ES-I3 (cell line): ENCODE data around the gene BNC2.

ENCODE experiments used
- H3K36me3 ChIP-seq: 2 replicates; pipeline ENCODE4 v1.6.1; 2013; ENCODE audit warnings: mild to moderate bottlenecking, low read length, control low read depth, moderate library complexity; ENCODE audit not compliant: insufficient read depth
- H3K4me1 ChIP-seq: 2 replicates; pipeline ENCODE4 v1.6.1; 2013; ENCODE audit warnings: mild to moderate bottlenecking, control low read depth, low read length; ENCODE audit not compliant: insufficient read depth
- H3K9ac ChIP-seq: 2 replicates; pipeline ENCODE4 v1.6.1; 2013; ENCODE audit warnings: low read depth, mild to moderate bottlenecking, low read length, moderate library complexity
- H3K9me3 ChIP-seq: 2 replicates; pipeline ENCODE4 v1.6.1; 2013; ENCODE audit warnings: mild to moderate bottlenecking, low read length, moderate library complexity; ENCODE audit not compliant: control insufficient read depth, insufficient read depth

The BNC2 gene

GRCh38 chr9:16775330-16775729 is 95.1 kb downstream of the BNC2 start:
- Histone ChIP-seq H3K9ac (no peak overlapping the region), H3K36me3 (no peaks in the 10 kb centered on the region), H3K4me1 (no peaks in the 10 kb centered on the region), H3K9me3 (no peaks in the 10 kb centered on the region)

DNA sequence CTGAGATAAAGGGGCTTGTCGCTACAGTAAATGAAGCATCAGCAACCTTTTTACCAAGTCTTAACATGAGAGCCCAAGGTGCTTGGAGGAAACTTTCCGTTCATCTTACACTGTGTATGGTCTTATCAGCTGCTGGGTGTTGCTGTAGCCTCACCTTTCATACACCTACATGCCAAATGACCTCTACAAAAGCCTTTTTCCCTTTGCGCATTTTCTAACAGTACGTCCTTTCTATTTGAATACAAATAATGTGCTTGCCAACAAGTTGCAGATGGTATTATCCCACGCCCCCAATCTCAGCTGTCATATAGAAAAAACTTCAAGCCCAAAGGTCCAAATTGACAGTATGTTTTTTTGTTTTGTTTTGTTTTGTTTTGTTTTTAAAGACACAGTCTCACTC is 96.9 kb downstream of the BNC2 start:
- Histone ChIP-seq H3K9me3 (no peaks in the 10 kb centered on the region), H3K36me3 (no peaks in the 10 kb centered on the region), H3K4me1 (peaks cover 3% of the 10 kb centered on the region; the same call in 1 of the 2 replicates), H3K9ac (no peak overlapping the region)

DNA sequence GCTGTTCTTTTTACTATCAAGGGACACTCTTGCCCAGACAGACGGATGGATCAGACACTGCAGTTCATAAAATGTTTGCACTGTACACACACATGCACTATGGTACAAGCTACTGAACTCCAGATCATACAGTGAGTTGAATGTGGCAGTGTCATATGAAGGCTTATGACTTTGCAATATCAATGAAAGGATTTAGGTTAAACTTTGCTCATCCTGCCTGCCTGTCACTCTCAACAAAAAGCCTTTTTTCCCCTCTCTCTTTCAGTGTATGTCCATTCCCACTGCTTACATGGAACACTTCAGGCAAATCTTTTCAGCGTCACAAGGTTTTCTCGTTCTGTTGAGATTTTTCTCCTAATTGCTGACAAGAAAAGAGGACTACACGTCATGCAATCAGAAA is 97.4 kb downstream of the BNC2 start:
- H3K36me3 ChIP-seq = no peaks in the 10 kb centered on the region
- H3K9ac ChIP-seq = no peak overlapping the region
- peaks cover 3% of the 10 kb centered on the region; the same call in 1 of the 2 replicates for H3K4me1 ChIP-seq
- H3K9me3 ChIP-seq = no peaks in the 10 kb centered on the region

DNA sequence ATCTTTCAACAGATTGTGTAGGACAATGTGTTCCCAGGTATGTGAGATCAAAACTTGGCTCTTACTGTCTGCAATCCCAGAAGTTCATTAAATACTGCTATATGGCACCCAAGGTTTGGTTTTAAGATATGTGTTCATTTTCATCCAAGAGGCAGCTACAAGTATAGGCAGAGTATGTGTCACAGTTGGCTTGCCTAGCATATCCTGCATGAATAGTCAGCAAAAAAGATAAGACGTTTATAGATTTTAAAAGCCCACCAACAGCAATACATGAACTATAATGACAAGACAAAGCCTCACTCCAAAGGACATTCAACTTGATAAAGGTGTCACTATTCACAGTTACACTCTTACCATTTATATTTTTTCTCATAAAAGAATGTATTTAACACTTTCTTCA is 99.1 kb downstream of the BNC2 start:
- H3K4me1 ChIP-seq = peaks cover 3% of the 10 kb centered on the region; the same call in 1 of the 2 replicates
- no peaks in the 10 kb centered on the region for H3K9me3 ChIP-seq
- no peaks in the 10 kb centered on the region for H3K36me3 ChIP-seq
- H3K9ac ChIP-seq = no peak overlapping the region

GRCh38 chr9:16769291-16769690 is 101.2 kb downstream of the BNC2 start:
- Histone ChIP-seq H3K4me1 (peaks cover 3% of the 10 kb centered on the region; the same call in 1 of the 2 replicates), H3K9ac (no peak overlapping the region), H3K36me3 (no peaks in the 10 kb centered on the region)

GRCh38 chr9:16768816-16769215 is 101.7 kb downstream of the BNC2 start:
- Histone ChIP-seq H3K4me1 (peaks cover 3% of the 10 kb centered on the region; the same call in 1 of the 2 replicates), H3K36me3 (no peaks in the 10 kb centered on the region), H3K9ac (no peak overlapping the region), H3K9me3 (no peaks in the 10 kb centered on the region)

More at GRCh38 chr9:16769291-16769690, 101.2 kb downstream of the BNC2 start:
- no peaks in the 10 kb centered on the region for H3K9me3 ChIP-seq

GRCh38 chr9:16767366-16767765 is 103.1 kb downstream of the BNC2 start:
- Histone ChIP-seq H3K4me1 (peaks cover 3% of the 10 kb centered on the region; the same call in 1 of the 2 replicates), H3K36me3 (no peaks in the 10 kb centered on the region), H3K9ac (no peak overlapping the region), H3K9me3 (no peaks in the 10 kb centered on the region)

DNA sequence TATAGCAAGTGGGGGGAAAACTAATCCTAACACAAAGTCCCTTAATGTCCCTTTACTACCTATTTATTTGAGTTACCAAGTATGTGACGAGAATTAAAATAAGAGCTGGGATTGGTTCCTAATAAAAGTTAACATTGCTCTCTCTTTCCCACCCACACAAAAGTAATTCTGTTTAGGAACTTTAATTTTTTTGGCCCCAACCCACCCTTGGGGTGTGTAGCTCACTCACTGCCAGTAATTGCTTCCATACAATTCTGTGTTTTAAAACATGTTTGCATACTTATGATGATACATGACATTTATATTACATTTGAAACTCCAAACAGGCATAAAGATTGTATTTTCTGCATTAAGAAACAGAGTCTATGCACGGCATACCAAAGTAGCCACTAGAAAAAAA is 106.5 kb downstream of the BNC2 start:
- Histone ChIP-seq H3K4me1 (no peaks in the 10 kb centered on the region), H3K9me3 (no peaks in the 10 kb centered on the region), H3K9ac (no peak overlapping the region), H3K36me3 (no peaks in the 10 kb centered on the region)

DNA sequence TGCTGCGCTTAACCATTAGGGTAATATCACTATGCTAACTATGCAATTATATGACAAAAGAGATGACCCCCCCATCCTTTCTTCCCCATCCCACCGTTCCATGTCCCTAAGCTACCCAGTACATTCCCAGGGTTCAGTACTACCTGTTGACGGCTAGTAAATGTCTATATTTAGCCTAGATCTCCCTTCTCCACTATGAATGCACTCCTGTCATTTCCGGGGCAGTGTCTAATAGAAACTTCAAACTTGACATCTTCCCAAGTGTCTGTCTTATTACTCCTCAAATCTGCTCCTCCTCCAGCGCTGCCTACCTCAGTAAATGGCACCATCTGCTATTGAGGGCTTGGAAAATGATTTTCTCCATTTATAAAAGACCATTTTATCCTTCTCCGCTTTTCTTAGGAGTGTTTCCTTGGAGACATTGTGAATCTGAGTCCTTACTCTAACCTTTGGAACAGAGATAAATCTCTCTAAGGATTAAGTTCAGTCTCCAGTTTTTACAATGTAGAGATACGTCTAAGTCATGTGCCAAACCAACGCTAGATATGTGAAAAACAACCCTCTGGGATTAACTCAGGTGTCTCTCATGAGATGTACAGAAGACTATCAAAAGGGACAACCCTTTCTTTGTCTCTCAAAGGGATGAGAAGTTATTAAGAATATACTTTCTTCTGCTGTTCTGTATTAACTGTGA is 114.9 kb downstream of the BNC2 start:
- H3K9me3 ChIP-seq = no peaks in the 10 kb centered on the region
- H3K4me1 ChIP-seq = no peaks in the 10 kb centered on the region
- no peaks in the 10 kb centered on the region for H3K36me3 ChIP-seq
- no peak overlapping the region for H3K9ac ChIP-seq

- no peaks in the 10 kb centered on the region for H3K4me1 ChIP-seq
- H3K9ac ChIP-seq = no peak overlapping the region
- H3K36me3 ChIP-seq = no peaks in the 10 kb centered on the region
- no peaks in the 10 kb centered on the region for H3K9me3 ChIP-seq
Observed at GRCh38 chr9:16754662-16755061, 115.8 kb downstream of the BNC2 start.

GRCh38 chr9:16753256-16753655 is 117.2 kb downstream of the BNC2 start:
- no peaks in the 10 kb centered on the region for H3K36me3 ChIP-seq
- H3K4me1 ChIP-seq = peaks cover 5% of the 10 kb centered on the region
- H3K9me3 ChIP-seq = no peaks in the 10 kb centered on the region
- H3K9ac ChIP-seq = no peak overlapping the region

DNA sequence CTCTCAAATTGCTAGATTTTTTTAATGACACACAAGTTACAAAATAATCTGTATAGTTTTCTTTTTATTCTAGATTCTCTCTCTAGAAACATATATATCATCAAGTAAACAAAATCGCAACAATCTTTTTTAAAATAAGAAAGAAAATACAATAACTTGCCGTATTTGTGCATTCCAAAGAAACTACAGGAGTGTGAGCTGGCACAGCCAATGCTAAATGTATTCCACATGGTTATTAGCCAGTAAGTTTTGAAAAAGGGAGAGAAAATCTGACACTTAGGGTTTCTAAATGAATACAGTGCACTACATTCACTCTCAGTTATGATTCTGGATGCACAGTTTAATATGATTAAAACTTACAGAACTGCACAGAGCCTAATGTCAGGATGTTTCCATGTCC is 117.9 kb downstream of the BNC2 start:
- Histone ChIP-seq H3K4me1 (peaks cover 5% of the 10 kb centered on the region), H3K9ac (no peak overlapping the region), H3K9me3 (no peaks in the 10 kb centered on the region), H3K36me3 (no peaks in the 10 kb centered on the region)

GRCh38 chr9:16750553-16750952 is 119.9 kb downstream of the BNC2 start:
- Histone ChIP-seq H3K4me1 (peaks cover 5% of the 10 kb centered on the region), H3K9me3 (no peaks in the 10 kb centered on the region), H3K36me3 (no peaks in the 10 kb centered on the region), H3K9ac (no peak overlapping the region)

GRCh38 chr9:16745359-16745758 is 125.1 kb downstream of the BNC2 start:
- Histone ChIP-seq H3K9me3 (no peaks in the 10 kb centered on the region), H3K4me1 (peaks cover 8% of the 10 kb centered on the region), H3K36me3 (no peaks in the 10 kb centered on the region), H3K9ac (no peak overlapping the region)

- no peaks in the 10 kb centered on the region for H3K9me3 ChIP-seq
- H3K4me1 ChIP-seq = peaks cover 7% of the 10 kb centered on the region
- no peaks in the 10 kb centered on the region for H3K36me3 ChIP-seq
- no peak overlapping the region for H3K9ac ChIP-seq
Observed at GRCh38 chr9:16744394-16744793, 126.1 kb downstream of the BNC2 start.
